ENCODE data around the gene THRB. TPM values are rescaled to one million over a fixed set of nuclear protein-coding genes. Genes with fewer than 3 reads are reported as not detected.
A peak's percentile ranks its signal among the peaks of the same experiment; 100 is the strongest.

The THRB gene
- total RNA-seq, 1 donor from 2014 or later: 19.7 TPM

DNA sequence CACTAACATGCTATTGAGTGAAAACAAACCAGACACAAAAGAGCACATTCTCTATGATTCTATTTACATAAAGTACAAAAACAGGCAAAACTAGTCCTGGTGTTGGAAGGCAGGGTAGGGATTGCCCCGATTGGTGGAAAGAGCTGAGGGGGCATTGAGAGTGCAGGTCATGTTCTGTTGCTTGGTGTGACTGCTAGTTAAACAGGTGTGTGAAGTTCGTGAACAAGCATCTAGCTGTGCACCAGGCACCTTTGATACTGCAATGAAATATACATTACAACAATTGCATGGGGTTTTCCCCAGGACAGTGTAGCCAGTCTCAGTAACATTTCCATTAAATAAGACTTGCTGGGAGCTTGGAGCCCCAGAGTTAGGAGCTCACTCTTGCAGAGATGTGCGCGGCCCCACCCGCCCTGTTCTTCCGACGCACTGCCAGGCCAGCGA is 26.3 kb upstream of the THRB start:
- Histone ChIP-seq H3K9me3 (no peaks in the 10 kb centered on the region), H3K4me3 (peak overlapping the region; percentile 79), H3K27ac (peak overlapping the region; percentile 81), H3K4me1 (peaks cover 6% of the 10 kb centered on the region), H3K27me3 (peaks cover 5% of the 10 kb centered on the region), H3K36me3 (no peaks in the 10 kb centered on the region)
- no peak for ATAC-seq
- intact Hi-C loops (cut with DNase I): no loop called here
- DNase-seq: no peak
- TF ChIP-seq, protein P1, sequence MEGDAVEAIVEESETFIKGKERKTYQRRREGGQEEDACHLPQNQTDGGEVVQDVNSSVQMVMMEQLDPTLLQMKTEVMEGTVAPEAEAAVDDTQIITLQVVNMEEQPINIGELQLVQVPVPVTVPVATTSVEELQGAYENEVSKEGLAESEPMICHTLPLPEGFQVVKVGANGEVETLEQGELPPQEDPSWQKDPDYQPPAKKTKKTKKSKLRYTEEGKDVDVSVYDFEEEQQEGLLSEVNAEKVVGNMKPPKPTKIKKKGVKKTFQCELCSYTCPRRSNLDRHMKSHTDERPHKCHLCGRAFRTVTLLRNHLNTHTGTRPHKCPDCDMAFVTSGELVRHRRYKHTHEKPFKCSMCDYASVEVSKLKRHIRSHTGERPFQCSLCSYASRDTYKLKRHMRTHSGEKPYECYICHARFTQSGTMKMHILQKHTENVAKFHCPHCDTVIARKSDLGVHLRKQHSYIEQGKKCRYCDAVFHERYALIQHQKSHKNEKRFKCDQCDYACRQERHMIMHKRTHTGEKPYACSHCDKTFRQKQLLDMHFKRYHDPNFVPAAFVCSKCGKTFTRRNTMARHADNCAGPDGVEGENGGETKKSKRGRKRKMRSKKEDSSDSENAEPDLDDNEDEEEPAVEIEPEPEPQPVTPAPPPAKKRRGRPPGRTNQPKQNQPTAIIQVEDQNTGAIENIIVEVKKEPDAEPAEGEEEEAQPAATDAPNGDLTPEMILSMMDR (IDR thresholded peaks at IDR 0.05): no peak

DNA sequence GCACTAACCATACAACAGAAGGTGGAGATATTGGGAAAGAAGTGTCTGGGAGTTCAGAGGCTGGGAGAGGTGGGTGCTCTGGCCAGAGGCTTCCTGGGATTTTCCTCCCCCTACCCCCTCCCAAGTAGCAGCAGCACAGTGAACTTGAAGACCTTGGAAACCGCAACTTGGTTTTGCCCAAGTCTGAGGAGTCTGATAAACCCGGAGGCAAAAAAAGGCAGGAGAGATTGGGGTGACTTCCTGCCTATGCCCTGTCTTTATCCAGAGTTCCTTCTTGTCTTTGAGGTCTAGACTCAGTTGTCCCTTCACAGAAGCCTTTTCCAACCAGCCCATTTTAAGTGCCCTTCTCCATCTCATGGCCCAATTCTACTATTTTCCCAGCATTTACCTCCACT is 25.4 kb upstream of the THRB start:
- Histone ChIP-seq H3K9me3 (no peaks in the 10 kb centered on the region), H3K27ac (no peak overlapping the region), H3K4me3 (no peak overlapping the region), H3K4me1 (peaks cover 6% of the 10 kb centered on the region), H3K36me3 (no peaks in the 10 kb centered on the region), H3K27me3 (peaks cover 5% of the 10 kb centered on the region)
- no peak for DNase-seq
- TF ChIP-seq, protein P1 (IDR thresholded peaks at IDR 0.05): no peak
- ATAC-seq: no peak
- intact Hi-C loops (cut with DNase I): no loop called here

GRCh38 chr3:24519368-24520100 is 24.9 kb upstream of the THRB start:
- ATAC-seq (no peak), DNase-seq (no peak)
- Histone ChIP-seq H3K27me3 (peaks cover 5% of the 10 kb centered on the region), H3K36me3 (no peaks in the 10 kb centered on the region), H3K9me3 (no peaks in the 10 kb centered on the region), H3K27ac (no peak overlapping the region), H3K4me3 (no peak overlapping the region), H3K4me1 (peaks cover 6% of the 10 kb centered on the region)
- intact Hi-C loops (cut with DNase I): no loop called here
- TF ChIP-seq, protein P1 (IDR thresholded peaks at IDR 0.05): no peak

DNA sequence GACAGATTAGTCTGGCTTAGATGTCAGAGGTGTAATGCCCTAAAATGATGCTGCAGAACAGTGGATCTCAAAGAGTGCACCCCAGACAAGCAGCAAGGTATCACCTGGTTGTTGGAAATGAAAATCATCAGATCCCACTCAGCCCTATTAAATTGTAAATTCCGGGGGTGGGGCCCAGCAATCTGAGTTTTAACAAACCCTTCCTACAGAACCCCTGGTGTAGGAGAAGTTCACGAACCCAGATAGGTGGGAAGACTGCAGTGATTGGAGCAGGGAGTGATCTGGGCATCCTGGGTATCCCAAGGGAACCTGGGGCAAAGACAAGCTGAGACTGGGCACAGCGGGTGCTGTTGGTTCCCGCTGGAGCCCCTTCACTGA is 24.3 kb upstream of the THRB start:
- H3K27ac ChIP-seq: no peak overlapping the region
- H3K9me3 ChIP-seq: no peaks in the 10 kb centered on the region
- TF ChIP-seq, protein P1 (IDR thresholded peaks at IDR 0.05): no peak
- no peak for ATAC-seq
- no peaks in the 10 kb centered on the region for H3K36me3 ChIP-seq
- H3K4me1 ChIP-seq: peaks cover 6% of the 10 kb centered on the region
- H3K4me3 ChIP-seq: no peak overlapping the region
- intact Hi-C loops (cut with DNase I): no loop called here
- peaks cover 5% of the 10 kb centered on the region for H3K27me3 ChIP-seq
- no peak for DNase-seq

- intact Hi-C loops (cut with DNase I): no loop called here
Measured at GRCh38 chr3:24514119-24514518, 19.5 kb upstream of the THRB start.

More at GRCh38 chr3:24514119-24514518, 19.5 kb upstream of the THRB start:
- no peak overlapping the region for H3K27ac ChIP-seq
- no peaks in the 10 kb centered on the region for H3K4me1 ChIP-seq
- ATAC-seq: no peak
- no peaks in the 10 kb centered on the region for H3K9me3 ChIP-seq
- DNase-seq: no peak
- TF ChIP-seq, protein P1 (IDR thresholded peaks at IDR 0.05): no peak
- no peaks in the 10 kb centered on the region for H3K27me3 ChIP-seq
- no peak overlapping the region for H3K4me3 ChIP-seq
- no peaks in the 10 kb centered on the region for H3K36me3 ChIP-seq
